ENCODE data around the gene BARHL2. TPM values are rescaled to one million over a fixed set of nuclear protein-coding genes. Genes with fewer than 3 reads are reported as not detected.

Gene BARHL2
- total RNA-seq, 2 experiments from 2014 or later: not detected

DNA sequence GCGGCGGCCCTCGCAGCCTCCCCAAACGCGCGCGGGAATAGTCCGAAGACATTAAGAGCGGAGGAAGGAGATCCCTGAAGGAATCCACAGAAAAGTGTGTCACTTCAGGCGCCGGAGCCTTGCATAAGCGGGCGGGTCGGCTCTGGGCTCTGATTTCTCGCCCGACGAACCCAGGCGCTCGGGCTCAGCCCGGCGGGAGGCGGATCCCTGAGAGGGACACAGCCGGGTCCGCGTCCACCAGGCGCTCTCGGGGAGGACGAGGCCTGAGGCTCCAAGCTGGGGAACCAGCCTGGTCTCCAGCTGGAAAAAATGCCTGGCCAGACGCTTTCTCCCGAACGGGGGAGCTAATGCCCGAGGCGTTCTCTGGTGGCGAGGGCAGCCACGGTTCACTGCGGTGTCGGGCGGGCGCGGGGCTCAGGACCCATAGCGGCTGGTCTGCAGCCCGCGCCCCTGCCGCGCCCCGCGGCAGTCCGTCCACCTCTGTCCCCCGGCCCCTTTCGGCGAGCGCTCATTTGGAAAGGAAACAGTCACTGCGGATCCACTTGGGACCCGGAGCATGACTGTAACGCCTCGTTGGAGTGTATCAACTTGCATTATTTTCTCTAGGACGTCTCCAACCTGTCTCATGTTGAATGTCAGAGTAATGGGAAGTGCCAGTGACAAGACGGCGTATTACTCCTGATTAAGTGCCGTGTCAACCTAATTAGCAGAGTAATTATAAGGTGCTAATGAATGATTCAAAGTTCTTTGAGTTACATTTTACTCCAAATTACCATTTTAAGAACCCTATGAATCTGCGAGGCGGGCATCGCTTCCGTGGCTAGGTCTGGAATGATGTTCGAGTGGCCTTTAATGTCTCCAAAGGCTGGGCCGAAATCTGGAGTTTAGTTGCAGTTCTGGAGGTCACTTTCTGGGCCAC is 1.6 kb upstream of the BARHL2 start:
- Mint-ChIP-seq H3K27ac (peak overlapping the region; percentile 62), H3K4me1 (peaks cover 20% of the 10 kb centered on the region), H3K9me3 (peaks cover 12% of the 10 kb centered on the region), H3K36me3 (peaks cover 14% of the 10 kb centered on the region), H3K27me3 (peaks cover 95% of the 10 kb centered on the region), H3K4me3 (peak overlapping the region; percentile 56)
- no peak for DNase-seq

DNA sequence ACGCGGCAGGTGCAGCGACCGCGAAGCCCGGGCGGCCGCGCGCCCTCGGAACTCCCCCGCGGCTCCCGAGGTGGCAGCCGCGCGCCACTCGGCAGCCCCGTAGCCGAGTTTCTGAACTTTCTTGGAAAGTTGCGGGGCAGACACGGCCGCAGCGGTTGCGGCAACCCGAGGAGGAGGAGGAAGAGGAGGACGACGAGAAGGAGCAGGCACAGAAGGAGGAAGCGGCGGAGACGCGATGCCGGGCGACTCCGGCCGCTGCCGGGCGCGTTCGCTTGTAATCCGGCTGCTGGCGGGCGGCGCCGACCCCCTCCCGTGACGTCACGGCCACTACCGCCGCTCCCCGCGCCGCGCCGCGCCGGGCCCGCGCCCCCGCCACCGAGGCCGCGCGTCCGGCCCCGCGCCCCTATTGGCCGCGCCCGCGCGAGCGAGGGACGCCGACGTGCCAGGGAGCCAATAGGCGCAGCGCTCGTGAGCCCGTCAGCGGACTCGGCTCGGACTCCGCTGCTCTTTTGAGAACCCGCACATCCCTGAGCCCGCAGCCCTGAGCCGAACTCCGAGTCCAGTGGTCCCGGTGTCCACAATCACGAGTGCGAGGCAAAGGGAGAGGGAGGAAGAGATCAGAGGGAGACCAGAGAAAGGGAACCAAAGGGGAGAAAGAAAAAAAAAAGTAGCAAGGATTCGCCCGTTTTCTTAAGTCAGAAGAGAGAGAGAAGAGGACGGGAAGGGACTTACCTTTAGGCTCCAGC is 736 bp upstream of the BARHL2 start:
- no peak for DNase-seq
- Mint-ChIP-seq H3K27me3 (peaks cover 95% of the 10 kb centered on the region), H3K4me1 (peaks cover 19% of the 10 kb centered on the region), H3K9me3 (peaks cover 12% of the 10 kb centered on the region), H3K4me3 (peak overlapping the region; percentile 56), H3K36me3 (peaks cover 14% of the 10 kb centered on the region), H3K27ac (peak overlapping the region; percentile 62)

DNA sequence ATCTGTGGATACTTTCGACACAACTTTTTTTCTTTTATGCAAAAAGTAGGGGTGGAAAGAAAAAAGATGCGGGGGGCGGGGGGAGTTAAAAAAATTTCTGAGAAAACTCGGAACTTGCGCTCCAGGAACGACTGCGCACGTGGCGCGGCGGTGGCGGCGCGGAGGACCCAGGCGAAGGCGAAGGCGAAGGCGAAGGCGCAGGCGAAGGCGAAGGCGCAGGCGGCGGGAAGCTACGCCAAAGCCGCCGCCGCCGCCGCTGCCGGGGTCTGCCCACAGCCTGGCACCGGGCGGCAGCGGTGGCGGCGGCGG is 208 bp upstream of the BARHL2 start:
- peak overlapping the region; percentile 63 for H3K4me3 Mint-ChIP-seq
- no peak for DNase-seq

GRCh38 chr1:90716243-90716551 is 905 bp downstream of the BARHL2 start:
- Mint-ChIP-seq H3K9me3 (peaks cover 8% of the 10 kb centered on the region), H3K27ac (peak overlapping the region; percentile 72), H3K4me1 (peaks cover 15% of the 10 kb centered on the region), H3K27me3 (peaks cover 95% of the 10 kb centered on the region), H3K36me3 (peaks cover 14% of the 10 kb centered on the region), H3K4me3 (no peak overlapping the region)
- no peak for DNase-seq

More for the DNA sequence above, 208 bp upstream of the BARHL2 start:
- Mint-ChIP-seq H3K27me3 (peaks cover 95% of the 10 kb centered on the region), H3K36me3 (peaks cover 14% of the 10 kb centered on the region), H3K9me3 (peaks cover 12% of the 10 kb centered on the region), H3K27ac (no peak overlapping the region), H3K4me1 (peaks cover 19% of the 10 kb centered on the region)

DNA sequence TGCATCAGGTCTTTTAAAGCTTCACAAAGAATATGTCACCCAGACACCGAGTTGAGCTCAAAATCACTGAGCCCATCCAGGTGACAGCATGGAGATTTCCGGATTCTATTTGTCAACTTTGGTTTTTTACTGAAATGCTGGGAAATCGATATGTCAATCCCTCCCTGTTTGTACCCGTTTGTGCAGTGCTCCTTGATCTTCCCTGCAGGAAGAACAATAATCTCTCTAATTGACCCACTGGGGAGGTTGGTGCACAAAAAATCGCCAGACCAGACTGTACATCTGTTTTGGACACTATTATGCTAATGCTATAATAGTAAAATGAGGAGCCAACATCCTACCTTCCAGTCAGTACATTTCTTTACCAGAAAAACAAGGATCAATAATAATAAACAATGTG is 1.8 kb downstream of the BARHL2 start:
- Mint-ChIP-seq H3K4me3 (no peak overlapping the region), H3K27me3 (peaks cover 95% of the 10 kb centered on the region), H3K9me3 (peaks cover 5% of the 10 kb centered on the region), H3K36me3 (peaks cover 10% of the 10 kb centered on the region), H3K27ac (no peak overlapping the region), H3K4me1 (peaks cover 14% of the 10 kb centered on the region)
- DNase-seq: no peak

- Mint-ChIP-seq H3K36me3 (peaks cover 6% of the 10 kb centered on the region), H3K4me1 (peaks cover 14% of the 10 kb centered on the region), H3K4me3 (no peak overlapping the region), H3K27me3 (peaks cover 96% of the 10 kb centered on the region), H3K27ac (no peak overlapping the region), H3K9me3 (peaks cover 3% of the 10 kb centered on the region)
- no peak for DNase-seq
Observed at GRCh38 chr1:90714521-90714951, 2.6 kb downstream of the BARHL2 start.

- H3K36me3 Mint-ChIP-seq: peaks cover 5% of the 10 kb centered on the region
- H3K27ac Mint-ChIP-seq: no peak overlapping the region
- H3K4me3 Mint-ChIP-seq: no peak overlapping the region
- H3K9me3 Mint-ChIP-seq: peaks cover 3% of the 10 kb centered on the region
- DNase-seq: no peak
- H3K27me3 Mint-ChIP-seq: peaks cover 96% of the 10 kb centered on the region
- H3K4me1 Mint-ChIP-seq: peaks cover 11% of the 10 kb centered on the region
Observed at GRCh38 chr1:90713741-90714509, 3.2 kb downstream of the BARHL2 start.

DNA sequence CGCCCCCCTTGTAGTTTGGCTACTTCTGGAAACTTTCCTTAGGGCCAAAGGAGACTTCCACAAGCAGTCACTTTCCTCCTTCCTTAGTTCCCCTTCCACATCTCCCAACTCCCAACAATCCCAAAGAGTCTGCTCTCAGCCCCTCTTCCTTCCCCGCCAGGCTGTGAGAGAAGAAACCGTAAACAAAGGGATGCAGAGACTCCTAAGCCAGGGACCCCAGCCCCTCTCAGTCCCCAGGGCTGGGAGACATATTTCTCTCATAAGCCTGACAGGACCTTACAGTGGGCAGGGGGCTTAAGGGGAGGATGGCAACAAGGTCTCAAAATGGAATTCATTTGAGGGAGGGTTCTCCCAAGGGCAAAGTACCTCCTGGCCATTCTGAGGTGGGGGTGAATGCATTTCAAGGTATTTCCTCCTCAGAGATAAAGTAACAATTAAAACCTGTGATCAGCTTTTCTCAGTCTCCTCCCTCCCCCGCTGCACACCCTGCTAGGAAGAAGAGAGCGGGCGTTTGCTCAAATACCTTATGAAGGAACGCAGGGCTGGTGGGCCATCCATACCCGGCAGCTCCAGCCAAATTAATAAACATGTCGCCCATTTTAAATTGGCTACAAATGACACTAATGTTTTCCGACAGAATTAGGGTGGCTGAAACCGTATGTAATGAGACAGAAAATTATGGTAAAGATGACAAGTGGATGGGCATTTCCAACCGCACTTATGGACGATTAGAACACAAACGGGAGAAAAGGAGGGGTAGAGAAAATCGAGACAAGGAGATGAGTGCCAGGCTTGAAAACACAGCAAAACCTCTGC is 4.0 kb downstream of the BARHL2 start:
- Mint-ChIP-seq H3K27me3 (peaks cover 97% of the 10 kb centered on the region), H3K9me3 (peaks cover 3% of the 10 kb centered on the region), H3K4me1 (peaks cover 7% of the 10 kb centered on the region), H3K4me3 (no peak overlapping the region), H3K36me3 (peaks cover 5% of the 10 kb centered on the region), H3K27ac (no peak overlapping the region)
- DNase-seq: no peak

DNA sequence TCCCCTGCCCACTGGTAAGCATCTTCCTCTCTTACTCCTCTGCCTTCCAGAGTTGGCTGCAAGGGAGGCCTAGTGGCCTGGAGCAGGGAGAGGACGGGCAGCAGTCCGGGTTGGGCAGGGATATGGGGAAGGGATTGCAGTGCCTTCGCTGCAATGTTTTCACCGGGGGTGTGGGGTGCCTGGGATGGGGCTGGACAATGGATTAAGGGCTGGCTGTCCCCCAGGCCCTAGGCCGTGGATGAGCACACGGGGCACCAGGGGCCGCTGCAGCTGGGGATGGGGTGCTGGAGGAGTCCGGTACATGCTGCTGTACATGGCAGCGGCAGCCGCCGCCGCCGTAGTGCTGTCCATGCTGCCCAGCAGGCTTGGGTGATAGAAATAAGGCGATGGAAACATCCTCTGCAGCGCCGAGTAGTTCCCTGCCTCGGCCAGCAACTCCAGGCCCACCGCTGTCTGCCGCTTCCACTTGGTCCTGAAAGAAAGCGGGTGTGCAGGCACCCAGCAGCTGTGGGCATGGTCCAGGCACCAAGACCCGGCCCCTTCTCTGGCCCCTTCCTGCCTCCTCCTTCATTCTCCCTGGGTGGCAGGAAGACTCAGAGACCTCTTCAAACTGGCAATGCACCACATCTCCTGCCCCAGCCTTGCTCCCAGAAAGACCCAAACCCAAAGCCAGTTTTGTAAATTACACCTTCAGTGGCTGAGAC is 4.8 kb downstream of the BARHL2 start:
- H3K27me3 Mint-ChIP-seq: peaks cover 99% of the 10 kb centered on the region
- peaks cover 3% of the 10 kb centered on the region for H3K9me3 Mint-ChIP-seq
- no peak overlapping the region for H3K4me3 Mint-ChIP-seq
- H3K27ac Mint-ChIP-seq: no peak overlapping the region
- peaks cover 5% of the 10 kb centered on the region for H3K36me3 Mint-ChIP-seq
- no peak for DNase-seq
- peaks cover 6% of the 10 kb centered on the region for H3K4me1 Mint-ChIP-seq

GRCh38 chr1:90711696-90712095 is 5.4 kb downstream of the BARHL2 start:
- H3K4me3 Mint-ChIP-seq: no peak overlapping the region
- H3K36me3 Mint-ChIP-seq: peaks cover 2% of the 10 kb centered on the region
- H3K4me1 Mint-ChIP-seq: peaks cover 8% of the 10 kb centered on the region

DNA sequence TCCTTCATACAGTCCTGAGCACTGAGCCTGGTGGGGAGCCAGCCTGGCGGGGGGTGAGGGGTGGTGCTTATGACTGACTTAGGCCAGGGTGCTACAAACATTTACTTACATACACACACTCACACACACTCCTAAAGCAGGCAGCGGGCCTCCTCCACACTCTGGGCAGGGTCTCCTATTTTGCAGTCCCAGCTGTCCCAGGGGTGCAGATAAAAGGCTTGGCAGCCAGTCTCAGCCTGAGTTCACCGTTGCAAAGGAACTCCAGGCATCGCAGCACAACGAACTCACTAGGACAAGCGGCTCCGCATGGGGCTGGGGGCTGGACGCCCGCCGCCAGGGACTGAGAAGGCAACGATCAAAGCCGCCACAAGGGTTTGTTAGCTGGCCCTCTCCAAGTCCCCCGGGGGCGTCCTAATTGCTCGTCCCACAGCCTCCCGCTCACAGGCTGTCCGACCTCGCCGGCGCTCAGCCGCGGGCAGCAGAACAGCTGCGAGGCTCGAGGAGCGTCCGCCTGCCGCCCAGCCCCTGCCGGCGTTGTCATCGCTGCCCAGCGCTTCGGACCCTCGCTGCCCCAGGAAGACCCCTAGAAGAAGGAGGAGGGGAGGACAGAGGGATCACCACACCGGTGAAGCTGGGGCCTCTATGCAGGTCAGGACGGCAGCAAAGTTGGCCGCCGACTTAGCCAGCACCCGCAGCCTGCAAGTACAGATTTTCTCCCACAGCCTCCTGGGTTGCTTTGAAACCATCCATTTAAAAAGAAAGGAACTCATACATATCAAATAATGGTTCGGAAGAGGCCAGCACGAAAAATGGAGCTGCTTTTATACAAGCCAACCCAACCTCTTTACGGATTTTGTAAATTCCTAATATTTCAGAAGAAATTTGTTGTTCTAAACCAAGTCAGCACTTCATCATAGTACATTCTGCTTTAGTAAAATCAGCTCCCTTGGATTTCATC is 6.2 kb downstream of the BARHL2 start:
- peaks cover 99% of the 10 kb centered on the region for H3K27me3 Mint-ChIP-seq
- no peak overlapping the region for H3K27ac Mint-ChIP-seq
- peaks cover 9% of the 10 kb centered on the region for H3K4me1 Mint-ChIP-seq
- no peak overlapping the region for H3K4me3 Mint-ChIP-seq
- no peaks in the 10 kb centered on the region for H3K36me3 Mint-ChIP-seq
- no peaks in the 10 kb centered on the region for H3K9me3 Mint-ChIP-seq
- DNase-seq: no peak

More at GRCh38 chr1:90711696-90712095, 5.4 kb downstream of the BARHL2 start:
- Mint-ChIP-seq H3K27ac (no peak overlapping the region), H3K27me3 (peaks cover 99% of the 10 kb centered on the region), H3K9me3 (no peaks in the 10 kb centered on the region)
- no peak for DNase-seq

DNA sequence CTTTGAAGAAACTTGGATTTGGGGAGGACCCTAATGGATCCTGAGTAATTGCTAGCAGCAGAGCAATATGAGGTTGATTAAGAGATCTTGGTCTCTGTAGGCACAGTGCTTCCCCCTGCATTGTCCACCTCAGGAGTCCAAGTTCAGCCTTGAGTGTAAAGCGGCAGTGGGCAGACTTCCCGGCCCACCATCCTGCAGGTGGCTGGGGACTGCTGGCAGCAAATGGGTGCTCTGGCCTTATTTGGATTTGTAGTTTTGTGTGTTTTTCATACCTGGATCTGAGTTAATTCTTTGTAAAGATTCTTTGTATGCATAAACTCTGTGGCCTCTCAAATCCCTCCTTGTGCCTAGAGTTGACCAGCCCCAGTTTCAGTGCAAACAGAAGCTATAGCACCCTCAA is 7.6 kb downstream of the BARHL2 start:
- no peaks in the 10 kb centered on the region for H3K36me3 Mint-ChIP-seq
- H3K27me3 Mint-ChIP-seq: peaks cover 99% of the 10 kb centered on the region
- H3K27ac Mint-ChIP-seq: no peak overlapping the region
- H3K4me3 Mint-ChIP-seq: no peak overlapping the region
- DNase-seq: no peak
- peaks cover 3% of the 10 kb centered on the region for H3K9me3 Mint-ChIP-seq
- peaks cover 9% of the 10 kb centered on the region for H3K4me1 Mint-ChIP-seq

- DNase-seq: no peak
- no peak overlapping the region for H3K27ac Mint-ChIP-seq
- peaks cover 99% of the 10 kb centered on the region for H3K27me3 Mint-ChIP-seq
- no peaks in the 10 kb centered on the region for H3K36me3 Mint-ChIP-seq
- H3K4me3 Mint-ChIP-seq: no peak overlapping the region
- peaks cover 3% of the 10 kb centered on the region for H3K9me3 Mint-ChIP-seq
- peaks cover 9% of the 10 kb centered on the region for H3K4me1 Mint-ChIP-seq
Observed at GRCh38 chr1:90708826-90709225, 8.3 kb downstream of the BARHL2 start.
